GM12891 (cell line): ENCODE results near the gene COL4A1.

Source experiments
- DNase-seq: peaks from one replicate; pipeline ENCODE4 v3.0.0; 2011; ENCODE audit warnings: low spot score; ENCODE audit not compliant: insufficient read length
- FAIRE-seq: peaks from 2 replicates; lab custom pipeline; 2011; peaks lifted over from hg19 to GRCh38; lab: Jason Lieb, UNC
- PAX5 ChIP-seq: IDR thresholded peaks from 2 replicates; pipeline ENCODE4 v1.6.1; 2011; ENCODE audit warnings: low read length, moderate library complexity, mild to moderate bottlenecking; ENCODE audit not compliant: insufficient read depth, severe bottlenecking
- POLR2A ChIP-seq: IDR thresholded peaks from 2 replicates; pipeline ENCODE4 v1.6.1; 2011; ENCODE audit warnings: low read depth, low read length, control low read depth
- POLR2AphosphoS5 ChIP-seq: IDR thresholded peaks from 2 replicates; pipeline ENCODE4 v1.6.1; 2011; ENCODE audit warnings: low read depth, low read length, control low read depth
- POU2F2 ChIP-seq: IDR thresholded peaks from 2 replicates; pipeline ENCODE4 v1.6.1; 2011; ENCODE audit warnings: low read depth, mild to moderate bottlenecking, control low read depth, low read length, moderate library complexity
- SPI1 ChIP-seq: IDR thresholded peaks from 2 replicates; pipeline ENCODE4 v1.6.1; 2011; ENCODE audit warnings: low read depth, low read length, control low read depth
- TAF1 ChIP-seq: IDR thresholded peaks from 2 replicates; pipeline ENCODE4 v1.6.1; 2011; ENCODE audit warnings: low read depth, low read length, control low read depth

The COL4A1 gene

DNA sequence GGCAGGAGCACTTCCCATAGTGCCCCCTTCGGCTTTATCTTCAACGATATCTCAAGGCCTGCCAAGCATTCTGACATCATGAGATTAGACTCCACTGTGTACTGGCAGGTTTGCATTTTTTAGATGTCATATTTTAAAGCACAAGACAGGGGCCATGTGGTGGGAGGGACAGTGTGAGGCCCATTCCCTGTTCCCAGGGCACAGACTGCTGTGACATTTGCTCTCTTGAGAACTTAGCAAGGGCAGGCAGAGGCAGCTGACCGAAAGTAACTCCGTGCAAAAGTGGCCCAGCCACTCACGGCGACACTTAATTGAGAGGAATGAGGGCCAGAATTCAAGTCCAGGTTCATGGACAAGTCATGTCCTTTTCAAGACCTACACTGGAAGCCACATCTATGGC is 201.8 kb downstream of the COL4A1 start:
- DNase-seq (no peak), FAIRE-seq (no peak)
- TF ChIP-seq PAX5 (no peak), POU2F2 (no peak), POLR2AphosphoS5 (no peak), TAF1 (no peak), SPI1 (no peak), POLR2A (no peak)

DNA sequence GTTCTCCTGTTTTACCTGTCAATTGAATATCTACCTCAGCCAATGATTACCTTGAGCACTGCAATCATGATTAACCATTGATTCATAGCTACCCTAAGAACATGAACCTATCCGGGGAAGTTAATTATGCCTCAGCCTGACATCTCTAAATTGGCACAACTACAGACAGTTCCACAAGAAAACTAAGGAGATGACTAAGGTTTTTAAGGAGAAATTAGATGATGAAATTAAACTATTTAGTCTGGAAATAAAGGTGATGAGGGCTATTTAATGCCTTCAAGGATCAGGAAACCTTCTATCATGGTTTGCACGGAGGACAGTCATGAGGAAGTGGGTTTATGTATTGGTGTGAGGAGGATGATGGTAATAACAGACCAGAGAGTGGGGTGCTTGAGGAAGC is 203.4 kb downstream of the COL4A1 start:
- TF ChIP-seq POLR2A (no peak), POLR2AphosphoS5 (no peak), SPI1 (no peak), PAX5 (no peak), TAF1 (no peak), POU2F2 (no peak)
- DNase-seq (no peak), FAIRE-seq (no peak)

DNA sequence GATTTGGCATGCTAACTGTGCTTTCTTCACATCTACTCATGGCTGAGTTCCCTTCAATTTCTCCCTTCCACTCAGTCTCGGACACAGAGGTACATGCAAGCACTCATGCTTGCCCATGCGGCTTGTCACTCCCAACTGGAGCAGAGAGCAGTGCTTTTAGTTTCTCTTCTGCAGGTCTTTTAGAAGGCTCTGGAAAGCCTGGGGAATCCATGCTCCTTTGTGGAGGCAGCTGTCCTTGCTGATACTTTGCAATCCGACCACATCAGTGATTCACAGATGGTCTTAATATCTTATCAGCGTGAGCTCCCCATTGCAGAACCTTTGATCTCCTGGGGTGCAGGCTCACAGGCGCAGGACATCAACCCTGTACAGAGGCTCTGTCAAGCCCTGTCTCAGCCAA is 203.9 kb downstream of the COL4A1 start:
- DNase-seq (no peak), FAIRE-seq (no peak)
- TF ChIP-seq POU2F2 (no peak), PAX5 (no peak), POLR2AphosphoS5 (no peak), SPI1 (no peak), POLR2A (no peak), TAF1 (no peak)

GRCh38 chr13:110102053-110102452 is 204.9 kb downstream of the COL4A1 start:
- DNase-seq, result no peak
- FAIRE-seq, result no peak
- no peak for TF ChIP-seq PAX5
- TF ChIP-seq POU2F2, result no peak
- TF ChIP-seq POLR2AphosphoS5, result no peak
- TF ChIP-seq SPI1, result no peak
- no peak for TF ChIP-seq TAF1
- no peak for TF ChIP-seq POLR2A

DNA sequence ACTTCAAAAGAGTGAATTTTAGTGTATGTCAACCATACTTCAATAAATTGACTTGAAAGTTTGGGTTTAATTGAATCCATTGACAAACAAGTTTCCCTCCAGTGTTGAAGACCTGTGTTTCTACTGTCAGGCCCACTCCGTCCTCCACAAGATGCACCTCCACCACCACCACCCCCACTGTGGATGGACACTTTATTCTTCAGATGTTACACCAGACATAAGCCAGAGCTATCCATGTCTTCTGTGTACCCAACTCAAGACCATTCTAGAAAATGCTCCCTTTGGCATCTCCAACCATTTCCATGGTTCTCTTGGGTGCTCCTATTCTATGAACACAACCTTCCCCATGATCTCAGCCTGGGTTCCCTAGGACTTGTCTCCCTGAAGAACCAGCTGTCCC is 207.0 kb downstream of the COL4A1 start:
- DNase-seq (no peak), FAIRE-seq (no peak)
- no peak for TF ChIP-seq PAX5
- TF ChIP-seq POLR2A, result no peak
- no peak for TF ChIP-seq POLR2AphosphoS5
- no peak for TF ChIP-seq POU2F2
- TF ChIP-seq TAF1, result no peak
